WTC11 (cell line): Measurements from ENCODE around the gene PRLR. TPM values are rescaled to one million over a fixed set of nuclear protein-coding genes. Genes with fewer than 3 reads are reported as not detected.

Source experiments
- ATAC-seq: fragments of 200-7000 bp; cut with Tn5 transposase; 2 replicates; pipeline ENCODE4 v1.10.0; 2021; ENCODE audit warnings: mild to moderate bottlenecking, moderate library complexity
- CTCF ChIA-PET: fragments of 300-600 bp; sonication (Branson Sonifier 250); formaldehyde crosslinking; loops from one replicate; lab custom pipeline; 2021; ENCODE audit warnings: antibody characterized with exemption; lab: Charles Lee
- POLR2A ChIA-PET: fragments of 350-600 bp; sonication (Branson Sonifier 250); formaldehyde crosslinking; loops from one replicate; lab custom pipeline; 2021; ENCODE audit warnings: antibody characterized with exemption; lab: Charles Lee
- DNase-seq: peaks from one replicate; pipeline ENCODE4 v3.0.0; 2021; ENCODE audit warnings: low spot score
- H3K27ac Mint-ChIP-seq: 2 replicates; pipeline ENCODE4 v1.8.0; 2021; ENCODE audit warnings: mixed read lengths
- H3K27me3 Mint-ChIP-seq: 2 replicates; pipeline ENCODE4 v1.8.0; 2021; ENCODE audit warnings: low read depth, mild to moderate bottlenecking, moderate library complexity, mixed read lengths
- H3K36me3 Mint-ChIP-seq: 2 replicates; pipeline ENCODE4 v1.8.0; 2021; ENCODE audit warnings: mixed read lengths
- H3K4me1 Mint-ChIP-seq: 2 replicates; pipeline ENCODE4 v1.8.0; 2022; ENCODE audit warnings: mixed read lengths
- H3K4me3 Mint-ChIP-seq: 2 replicates; pipeline ENCODE4 v1.8.0; 2021; ENCODE audit warnings: mild to moderate bottlenecking, moderate library complexity, mixed read lengths
- H3K9me3 Mint-ChIP-seq: 2 replicates; pipeline ENCODE4 v1.8.0; 2021; ENCODE audit warnings: mixed read lengths
- ARID4B ChIP-seq: sonication (generic); formaldehyde crosslinking; IDR thresholded peaks from 2 replicates; pipeline ENCODE4 v1.8.0; 2023; ENCODE audit warnings: missing genetic modification reagents, mild to moderate bottlenecking, borderline replicate concordance
- ATF3 ChIP-seq: sonication (generic); formaldehyde crosslinking; conservative IDR thresholded peaks from 2 replicates; pipeline ENCODE4 v1.8.1; 2022; ENCODE audit warnings: mild to moderate bottlenecking, missing genetic modification reagents
- E2F4 ChIP-seq: sonication (generic); formaldehyde crosslinking; IDR thresholded peaks from 2 replicates; pipeline ENCODE4 v1.8.1; 2022; ENCODE audit warnings: low read depth, mild to moderate bottlenecking, moderate library complexity, missing genetic modification reagents, borderline replicate concordance
- E2F5 ChIP-seq: sonication (generic); formaldehyde crosslinking; IDR thresholded peaks from 2 replicates; pipeline ENCODE4 v1.8.1; 2022; ENCODE audit warnings: mild to moderate bottlenecking, moderate library complexity, missing genetic modification reagents
- FOXJ3 ChIP-seq: sonication (generic); formaldehyde crosslinking; IDR thresholded peaks from 2 replicates; pipeline ENCODE4 v1.9.0; 2021; ENCODE audit warnings: missing genetic modification reagents, mild to moderate bottlenecking, borderline replicate concordance
- FOXK1 ChIP-seq: sonication (generic); formaldehyde crosslinking; IDR thresholded peaks from 2 replicates; pipeline ENCODE4 v1.8.0; 2022; ENCODE audit warnings: mild to moderate bottlenecking, moderate library complexity, missing genetic modification reagents
- FOXP1 ChIP-seq: sonication (generic); formaldehyde crosslinking; IDR thresholded peaks from 2 replicates; pipeline ENCODE4 v1.8.0; 2022; ENCODE audit warnings: missing genetic modification reagents, mild to moderate bottlenecking, moderate library complexity, borderline replicate concordance
- GRHL2 ChIP-seq: fragments of 250-450 bp; sonication (Bioruptor Pico); IDR thresholded peaks from 2 replicates; pipeline ENCODE4 v1.8.0; 2022; ENCODE audit warnings: mild to moderate bottlenecking, moderate library complexity; ENCODE audit not compliant: insufficient replicate concordance, severe bottlenecking
- GTF2I ChIP-seq: fragments of 250-450 bp; sonication (Bioruptor Pico); conservative IDR thresholded peaks from 2 replicates; pipeline ENCODE4 v1.4.0; 2021; ENCODE audit warnings: mild to moderate bottlenecking
- HMGXB4 ChIP-seq: sonication (generic); formaldehyde crosslinking; IDR thresholded peaks from 2 replicates; pipeline ENCODE4 v1.8.1; 2023; ENCODE audit warnings: mild to moderate bottlenecking, moderate library complexity, missing genetic modification reagents
- IRF2 ChIP-seq: sonication (generic); formaldehyde crosslinking; IDR thresholded peaks from 2 replicates; pipeline ENCODE4 v1.8.0; 2022; ENCODE audit warnings: low read depth, missing genetic modification reagents, borderline replicate concordance
- JAZF1 ChIP-seq: fragments of 250-450 bp; sonication (Bioruptor Pico); IDR thresholded peaks from 2 replicates; pipeline ENCODE4 v1.9.0; 2021; ENCODE audit warnings: moderate library complexity, mild to moderate bottlenecking, inconsistent platforms
- JUN ChIP-seq: sonication (generic); formaldehyde crosslinking; IDR thresholded peaks from 2 replicates; pipeline ENCODE4 v1.8.0; 2023; ENCODE audit warnings: mild to moderate bottlenecking, missing genetic modification reagents
- MXD4 ChIP-seq: fragments of 250-450 bp; sonication (Bioruptor Pico); IDR thresholded peaks from 2 replicates; pipeline ENCODE4 v1.8.0; 2021; ENCODE audit warnings: mild to moderate bottlenecking, moderate library complexity, borderline replicate concordance
- MYBL2 ChIP-seq: sonication (generic); formaldehyde crosslinking; IDR thresholded peaks from 2 replicates; pipeline ENCODE4 v1.8.1; 2023; ENCODE audit warnings: mild to moderate bottlenecking, moderate library complexity, missing genetic modification reagents
- NFE2L1 ChIP-seq: sonication (generic); formaldehyde crosslinking; IDR thresholded peaks from 2 replicates; pipeline ENCODE4 v1.8.1; 2023; ENCODE audit warnings: missing genetic modification reagents
- NR3C1 ChIP-seq: sonication (generic); formaldehyde crosslinking; conservative IDR thresholded peaks from 2 replicates; pipeline ENCODE4 v1.8.1; 2023; ENCODE audit warnings: low read depth, mild to moderate bottlenecking, missing genetic modification reagents
- OVOL2 ChIP-seq: fragments of 250-450 bp; sonication (Bioruptor Pico); IDR thresholded peaks from 2 replicates; pipeline ENCODE4 v1.9.0; 2021; ENCODE audit warnings: mild to moderate bottlenecking, borderline replicate concordance
- RELA ChIP-seq: sonication (generic); formaldehyde crosslinking; IDR thresholded peaks from 2 replicates; pipeline ENCODE4 v1.8.1; 2022; ENCODE audit warnings: missing genetic modification reagents, mild to moderate bottlenecking, borderline replicate concordance
- STAT6 ChIP-seq: sonication (generic); formaldehyde crosslinking; conservative IDR thresholded peaks from 2 replicates; pipeline ENCODE4 v1.8.1; 2023; ENCODE audit warnings: mild to moderate bottlenecking, low read depth, missing genetic modification reagents, moderate library complexity
- TCF7 ChIP-seq: sonication (generic); formaldehyde crosslinking; IDR thresholded peaks from 2 replicates; pipeline ENCODE4 v1.8.0; 2022; ENCODE audit warnings: mild to moderate bottlenecking, low read depth, missing genetic modification reagents, moderate library complexity
- USF1 ChIP-seq: sonication (generic); formaldehyde crosslinking; IDR thresholded peaks from 2 replicates; pipeline ENCODE4 v1.8.0; 2022; ENCODE audit warnings: mild to moderate bottlenecking, missing genetic modification reagents
- ZSCAN18 ChIP-seq: fragments of 250-450 bp; sonication (Bioruptor Pico); IDR thresholded peaks from 2 replicates; pipeline ENCODE4 v2.1.2; 2022; ENCODE audit warnings: mild to moderate bottlenecking, moderate library complexity
- total RNA-seq: library from RNA; stranded (reverse); gene quantifications from 3 replicates; pipeline ENCODE4 v1.2.3, GENCODE V29; 2021

The PRLR gene
- total RNA-seq, 1 experiment from 2014 or later: 3.2 TPM

GRCh38 chr5:35199886-35200285 lies 30.4 kb downstream of the PRLR start:
- no peak for DNase-seq
- ChIA-PET POLR2A (no interaction called here), CTCF (interaction anchor here (1.7 kb wide), 1 partner anchor 109 kb away, joined by 8 read pairs; no protein-coding TSS in a partner anchor)
- H3K36me3 Mint-ChIP-seq: no peaks in the 10 kb centered on the region
- H3K9me3 Mint-ChIP-seq: no peaks in the 10 kb centered on the region
- no peaks in the 10 kb centered on the region for H3K27me3 Mint-ChIP-seq
- ATAC-seq: no peak
- H3K4me1 Mint-ChIP-seq: peaks cover 14% of the 10 kb centered on the region
- no peak overlapping the region for H3K4me3 Mint-ChIP-seq
- no peak overlapping the region for H3K27ac Mint-ChIP-seq
- no peak for TF ChIP-seq E2F5 (CRISPR knock-in tag)
- no peak for TF ChIP-seq TCF7
- TF ChIP-seq ATF3 (CRISPR knock-in tag): no peak
- TF ChIP-seq MYBL2 (CRISPR knock-in tag): no peak
- TF ChIP-seq ARID4B (CRISPR knock-in tag): no peak
- no peak for TF ChIP-seq ZSCAN18 (CRISPR knock-in tag)
- TF ChIP-seq FOXJ3: no peak
- no peak for TF ChIP-seq IRF2 (CRISPR knock-in tag)
- TF ChIP-seq STAT6 (CRISPR knock-in tag): no peak
- no peak for TF ChIP-seq JAZF1 (CRISPR knock-in tag)
- no peak for TF ChIP-seq JUN (CRISPR knock-in tag)
- TF ChIP-seq GTF2I: no peak
- no peak for TF ChIP-seq FOXK1
- no peak for TF ChIP-seq NFE2L1 (CRISPR knock-in tag)
- TF ChIP-seq GRHL2 (CRISPR knock-in tag): no peak

GRCh38 chr5:35198686-35199085 lies 31.6 kb downstream of the PRLR start:
- DNase-seq (no peak), ATAC-seq (peak; percentile 38)
- CTCF ChIA-PET: interaction anchor here (0.8 to 1.7 kb wide), 5 partner anchors 16 to 400 kb away, joined by 3 to 8 read pairs (median 5); no protein-coding TSS in a partner anchor
- no peak overlapping the region for H3K27ac Mint-ChIP-seq
- H3K4me1 Mint-ChIP-seq: peaks cover 14% of the 10 kb centered on the region
- POLR2A ChIA-PET: no interaction called here
- no peaks in the 10 kb centered on the region for H3K36me3 Mint-ChIP-seq
- H3K27me3 Mint-ChIP-seq: no peaks in the 10 kb centered on the region
- no peak overlapping the region for H3K4me3 Mint-ChIP-seq
- no peaks in the 10 kb centered on the region for H3K9me3 Mint-ChIP-seq
- TF ChIP-seq E2F4 (CRISPR knock-in tag): no peak
- no peak for TF ChIP-seq NR3C1
- TF ChIP-seq RELA (CRISPR knock-in tag): no peak
- TF ChIP-seq OVOL2 (CRISPR knock-in tag): no peak
- no peak for TF ChIP-seq FOXP1
- TF ChIP-seq HMGXB4 (CRISPR knock-in tag): no peak
- no peak for TF ChIP-seq MXD4 (CRISPR knock-in tag)
- TF ChIP-seq USF1 (CRISPR knock-in tag): no peak
